Body of pancreas (tissue), 4 donors: Measurements from ENCODE around the gene APOH.

ENCODE experiments used
- CTCF ChIP-seq, 7 experiments: fragments of 450-650 bp in 4 of 7; fragments of 200-600 bp in 3 of 7; sonication (generic) in 3 of 7; IDR thresholded peaks; one replicate each; pipeline ENCODE4 v1.5.1; 2016 to 2019; ENCODE audit warnings: antibody characterized with exemption in 7 of 7
- POLR2A ChIP-seq, 3 donors: fragments of 450-650 bp; IDR thresholded peaks; one replicate each; pipeline ENCODE4 v1.6.1; 2016; ENCODE audit warnings: antibody characterized with exemption in 3 of 3, mild to moderate bottlenecking in 2 of 3

GRCh38 chr17:66171172-66171571, 58.0 kb downstream of the APOH start:
- TF ChIP-seq CTCF (IDR thresholded peaks at IDR 0.05), result no peak
- TF ChIP-seq POLR2A (IDR thresholded peaks at IDR 0.05), result no peak
